Fibroblast of lung (primary cell): ENCODE data around the gene SEC24C. TPM values are rescaled to one million over a fixed set of nuclear protein-coding genes. Genes with fewer than 3 reads are reported as not detected.

ENCODE experiments used
- DNase-seq, 2 donors: peaks; one replicate each; pipeline versions ENCODE4 v3.0.0 to v3.0.0-alpha.2; 2010; ENCODE audit warnings: low read depth in 2 of 2
- H2AFZ ChIP-seq: 2 replicates; pipeline ENCODE4 v1.5.1; 2012; ENCODE audit warnings: low read length, control low read depth, inconsistent platforms
- H3K27ac ChIP-seq: 2 replicates; pipeline ENCODE4 v1.5.1; 2011; ENCODE audit warnings: low read length, control low read depth; ENCODE audit not compliant: insufficient read depth
- H3K27me3 ChIP-seq: 2 replicates; pipeline ENCODE4 v1.5.1; 2011; ENCODE audit warnings: mild to moderate bottlenecking, low read length; ENCODE audit not compliant: control insufficient read depth, insufficient read depth
- H3K36me3 ChIP-seq: 2 replicates; pipeline ENCODE4 v1.5.1; 2011; ENCODE audit warnings: low read length; ENCODE audit not compliant: control insufficient read depth, insufficient read depth
- H3K4me1 ChIP-seq: 2 replicates; pipeline ENCODE4 v1.5.1; 2011; ENCODE audit warnings: low read length; ENCODE audit not compliant: control insufficient read depth, insufficient read depth; ENCODE audit errors: extremely low read depth
- H3K4me2 ChIP-seq: 2 replicates; pipeline ENCODE4 v1.5.1; 2011; ENCODE audit warnings: low read length, control low read depth; ENCODE audit not compliant: insufficient read depth; ENCODE audit errors: extremely low read depth
- H3K4me3 ChIP-seq, 4 experiments: fragments of 200-600 bp in 1 of 4; sonication (generic) in 1 of 4; replicated peaks in 1 of 4; 2 replicates each; pipeline ENCODE4 v1.5.1; 2011 to 2016; ENCODE audit warnings: low read length in 4 of 4, low read depth in 3 of 4, mild to moderate bottlenecking in 3 of 4, control low read depth in 2 of 4, inconsistent platforms in 1 of 4, mixed read lengths in 1 of 4; ENCODE audit not compliant: insufficient read depth in 1 of 4; ENCODE audit errors: control extremely low read depth in 1 of 4
- H3K79me2 ChIP-seq: 2 replicates; pipeline ENCODE4 v1.5.1; 2012; ENCODE audit warnings: mild to moderate bottlenecking, low read length, inconsistent platforms; ENCODE audit not compliant: control insufficient read depth, insufficient read depth
- H3K9ac ChIP-seq: 2 replicates; pipeline ENCODE4 v1.5.1; 2011; ENCODE audit warnings: mild to moderate bottlenecking, low read length, control low read depth; ENCODE audit not compliant: insufficient read depth
- H3K9me3 ChIP-seq: 2 replicates; pipeline ENCODE4 v1.5.1; 2012; ENCODE audit warnings: low read depth, low read length; ENCODE audit not compliant: control insufficient read depth, insufficient read depth
- H4K20me1 ChIP-seq: 2 replicates; pipeline ENCODE4 v1.5.1; 2011; ENCODE audit warnings: low read length; ENCODE audit not compliant: control insufficient read depth, insufficient read depth; ENCODE audit errors: extremely low read depth
- CTCF ChIP-seq, 2 donors: IDR thresholded peaks in 1 of 2; conservative IDR thresholded peaks in 1 of 2; 1 replicate in 1 of 2; 2 replicates in 1 of 2; pipeline ENCODE4 v1.5.1; 2011 to 2012; ENCODE audit warnings: low read length in 2 of 2, control low read depth in 1 of 2, inconsistent platforms in 1 of 2, low read depth in 1 of 2, mild to moderate bottlenecking in 1 of 2
- EZH2 ChIP-seq: IDR thresholded peaks from 2 replicates; pipeline ENCODE4 v1.5.1; 2012; ENCODE audit warnings: low read length, control low read depth, mild to moderate bottlenecking; ENCODE audit errors: missing control alignments
- polyA plus RNA-seq, 2 donors: library from polyadenylated mRNA; depleted of rRNA in 1 of 2; stranded (reverse) in 1 of 2; unstranded in 1 of 2; fragments of >200 nt; gene quantifications; 2 replicates each; pipeline ENCODE4 v1.2.1, GENCODE V29; 2011 to 2012; ENCODE audit warnings: missing spikeins in 1 of 2
- total RNA-seq: library from RNA; depleted of rRNA; stranded (reverse); fragments of >200 nt; gene quantifications from 2 replicates; pipeline ENCODE4 v1.2.1, GENCODE V29; 2014

The SEC24C gene
- total and polyA plus RNA-seq, 2 donors (not counting 1 experiment from before 2014, with no cell fraction given) = 58.0 to 60.4 TPM

DNA sequence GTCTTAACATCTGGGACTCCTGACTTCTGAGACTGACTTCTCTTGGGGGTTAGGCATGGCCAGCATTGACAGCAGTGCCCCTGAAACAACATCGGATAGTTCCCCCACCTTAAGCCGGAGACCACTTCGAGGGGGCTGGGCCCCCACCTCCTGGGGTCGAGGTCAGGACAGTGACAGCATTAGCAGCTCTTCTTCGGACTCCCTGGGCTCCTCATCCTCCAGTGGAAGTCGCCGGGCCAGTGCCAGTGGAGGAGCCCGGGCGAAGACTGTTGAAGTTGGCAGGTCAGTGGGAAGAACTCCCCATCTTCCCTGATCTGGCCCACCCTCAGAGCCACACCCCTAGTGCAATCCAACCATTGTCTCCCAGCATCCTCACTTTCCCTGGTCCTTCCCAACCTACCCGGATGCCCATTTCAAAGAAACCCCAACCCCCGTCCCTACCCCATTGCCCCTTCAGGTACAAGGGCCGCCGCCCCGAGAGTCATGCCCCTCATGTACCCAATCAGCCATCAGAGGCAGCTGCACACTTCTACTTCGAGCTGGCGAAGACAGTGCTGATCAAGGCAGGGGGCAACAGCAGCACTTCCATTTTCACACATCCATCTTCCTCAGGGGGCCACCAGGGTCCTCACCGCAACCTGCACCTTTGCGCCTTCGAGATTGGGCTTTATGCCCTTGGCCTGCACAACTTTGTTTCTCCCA, 53.3 kb downstream of the SEC24C start:
- Histone ChIP-seq H2AFZ (no peak overlapping the region), H3K27me3 (no peaks in the 10 kb centered on the region), H4K20me1 (no peaks in the 10 kb centered on the region), H3K9ac (no peak overlapping the region), H3K4me2 (no peak overlapping the region), H3K4me1 (no peaks in the 10 kb centered on the region), H3K27ac (no peak overlapping the region), H3K36me3 (peaks cover 41% of the 10 kb centered on the region), H3K79me2 (no peaks in the 10 kb centered on the region), H3K9me3 (no peaks in the 10 kb centered on the region), H3K4me3 (no peak overlapping the region)
- TF ChIP-seq EZH2 (no peak), CTCF (conservative IDR thresholded peaks at IDR 0.05 in 1 of 2, IDR thresholded peaks at IDR 0.05 in 1 of 2; ENCODE audit: low read depth in 1 of 2, low read length in 2 of 2) (no peak)
- no peak for DNase-seq

GRCh38 chr10:73798087-73798486, 53.9 kb downstream of the SEC24C start:
- no peak overlapping the region for H2AFZ ChIP-seq
- H3K27me3 ChIP-seq = no peaks in the 10 kb centered on the region
- no peaks in the 10 kb centered on the region for H4K20me1 ChIP-seq
- H3K27ac ChIP-seq = no peak overlapping the region
- no peak for TF ChIP-seq EZH2
- H3K79me2 ChIP-seq = no peaks in the 10 kb centered on the region
- no peaks in the 10 kb centered on the region for H3K9me3 ChIP-seq
- no peaks in the 10 kb centered on the region for H3K4me1 ChIP-seq
- no peak overlapping the region for H3K4me2 ChIP-seq
- no peak overlapping the region for H3K9ac ChIP-seq
- no peak overlapping the region for H3K4me3 ChIP-seq
- H3K36me3 ChIP-seq = peaks cover 42% of the 10 kb centered on the region
- DNase-seq = no peak

- Histone ChIP-seq H3K4me1 (no peaks in the 10 kb centered on the region), H3K27me3 (no peaks in the 10 kb centered on the region), H3K9me3 (no peaks in the 10 kb centered on the region), H3K36me3 (peaks cover 41% of the 10 kb centered on the region), H3K4me3 (no peak overlapping the region), H3K79me2 (no peaks in the 10 kb centered on the region), H3K9ac (no peak overlapping the region), H4K20me1 (no peaks in the 10 kb centered on the region), H3K4me2 (no peak overlapping the region), H2AFZ (no peak overlapping the region), H3K27ac (no peak overlapping the region)
- no peak for DNase-seq
- no peak for TF ChIP-seq EZH2
- no peak for TF ChIP-seq CTCF (conservative IDR thresholded peaks at IDR 0.05 in 1 of 2, IDR thresholded peaks at IDR 0.05 in 1 of 2; ENCODE audit: low read depth in 1 of 2, low read length in 2 of 2)
Observed at GRCh38 chr10:73798927-73799560, 54.9 kb downstream of the SEC24C start.
